AG09309 (cell line): ENCODE measurements around the gene CTTNBP2.

Source experiments
- DNase-seq: peaks from one replicate; pipeline ENCODE4 v3.0.0-alpha.2; 2010; ENCODE audit warnings: low read depth
- H3K4me3 ChIP-seq: 2 replicates; pipeline ENCODE4 v1.5.1; 2011; ENCODE audit warnings: mild to moderate bottlenecking, low read depth, low read length, moderate library complexity; ENCODE audit not compliant: control insufficient read depth
- CTCF ChIP-seq: IDR thresholded peaks from 2 replicates; pipeline ENCODE4 v1.5.1; 2011; ENCODE audit warnings: mild to moderate bottlenecking, low read depth, low read length, inconsistent platforms; ENCODE audit not compliant: insufficient read depth, control insufficient read depth; ENCODE audit errors: missing control alignments

The CTTNBP2 gene

GRCh38 chr7:117806011-117806410, 67.2 kb downstream of the CTTNBP2 start:
- no peak for DNase-seq
- TF ChIP-seq CTCF, result no peak

GRCh38 chr7:117805241-117805640, 68.0 kb downstream of the CTTNBP2 start:
- TF ChIP-seq CTCF, result no peak
- no peak for DNase-seq

More at GRCh38 chr7:117806011-117806410, 67.2 kb downstream of the CTTNBP2 start:
- no peak overlapping the region for H3K4me3 ChIP-seq

GRCh38 chr7:117803476-117803875, 69.8 kb downstream of the CTTNBP2 start:
- no peak for TF ChIP-seq CTCF
- no peak overlapping the region for H3K4me3 ChIP-seq
- DNase-seq, result no peak

More at GRCh38 chr7:117805241-117805640, 68.0 kb downstream of the CTTNBP2 start:
- no peak overlapping the region for H3K4me3 ChIP-seq

GRCh38 chr7:117802660-117803059, 70.6 kb downstream of the CTTNBP2 start:
- TF ChIP-seq CTCF, result no peak
- H3K4me3 ChIP-seq, result no peak overlapping the region
- DNase-seq, result no peak

- TF ChIP-seq CTCF, result no peak
- no peak for DNase-seq
- no peak overlapping the region for H3K4me3 ChIP-seq
These were observed 72.4 kb downstream of the CTTNBP2 start for GRCh38 chr7:117800841-117801240.

GRCh38 chr7:117800406-117800805, 72.8 kb downstream of the CTTNBP2 start:
- DNase-seq, result no peak
- no peak overlapping the region for H3K4me3 ChIP-seq
- TF ChIP-seq CTCF, result no peak

GRCh38 chr7:117796889-117797288, 76.4 kb downstream of the CTTNBP2 start:
- DNase-seq, result no peak
- H3K4me3 ChIP-seq, result no peak overlapping the region
- TF ChIP-seq CTCF, result no peak
